ENCODE data around the gene SCN1A. TPM values are rescaled to one million over a fixed set of nuclear protein-coding genes. Genes with fewer than 3 reads are reported as not detected.

SCN1A gene
- total and polyA plus RNA-seq, 2 donors, result 0.02 to 0.09 TPM

Other genes starting within 250 kb of the SCN1A start
- 19.5 TPM for gene TTC21B, start 174.2 kb downstream of the SCN1A start, total RNA-seq
- gene TTC21B, start 174.2 kb downstream of the SCN1A start, polyA plus RNA-seq, result 10.3 TPM
- 5.6 TPM for gene SCN9A, start 247.9 kb upstream of the SCN1A start, total RNA-seq
- 1.2 TPM for gene SCN9A, start 247.9 kb upstream of the SCN1A start, polyA plus RNA-seq